GM12878 (cell line): Measurements from ENCODE around the gene RPS27L. TPM values are rescaled to one million over a fixed set of nuclear protein-coding genes. Genes with fewer than 3 reads are reported as not detected.

Source experiments
- ATAC-seq: fragments of 200-7000 bp; cut with Tn5 transposase; 3 replicates; pipeline ENCODE4 v1.9.1; 2020; ENCODE audit warnings: mild to moderate bottlenecking, moderate library complexity
- BruUV-seq: library from RNA; stranded (reverse); fragments of 400-500 nt; replicated peaks from 2 replicates; lab custom pipeline; 2021; lab: Mats Ljungman, UMichigan
- CTCF ChIA-PET: fragments of 300-600 bp; sonication (Branson Sonifier 250); formaldehyde crosslinking; extraction: SDS; loops from one replicate; lab custom pipeline; 2021; ENCODE audit warnings: inconsistent platforms; lab: Yijun Ruan, JAX
- POLR2A ChIA-PET: fragments of 350-600 bp; formaldehyde crosslinking; extraction: SDS; loops from one replicate; lab custom pipeline; 2021; ENCODE audit warnings: inconsistent platforms; lab: Charles Lee
- RAD21 ChIA-PET: fragments of 300-600 bp; sonication (Branson Sonifier 250); formaldehyde crosslinking; loops from one replicate; lab custom pipeline; 2023; ENCODE audit warnings: antibody characterized with exemption; ENCODE audit not compliant: unreplicated experiment; lab: Charles Lee
- SMC1A ChIA-PET: fragments of 300-600 bp; sonication (Branson Sonifier 250); formaldehyde crosslinking; loops from one replicate; lab custom pipeline; 2023; ENCODE audit not compliant: unreplicated experiment, uncharacterized antibody; lab: Charles Lee
- DNase-seq: peaks from one replicate; pipeline ENCODE4 v3.0.0-alpha.2; 2011; ENCODE audit warnings: low read depth, low spot score
- FAIRE-seq: peaks from 3 replicates; lab custom pipeline; 2011; peaks lifted over from hg19 to GRCh38; lab: Jason Lieb, UNC
- H2AFZ ChIP-seq: 2 replicates; pipeline ENCODE4 v1.6.0; 2011; ENCODE audit warnings: low read depth, low read length, control low read depth; ENCODE audit not compliant: control insufficient read depth
- H3K27ac ChIP-seq: 2 replicates; pipeline ENCODE4 v1.5.1; 2011; ENCODE audit warnings: control low read depth; ENCODE audit not compliant: control insufficient read depth, insufficient read depth
- H3K27me3 ChIP-seq, 2 experiments: replicated peaks in 1 of 2; 2 replicates each; pipeline versions ENCODE4 v1.6.0 to v1.6.1; 2011; ENCODE audit warnings: low read length in 1 of 2; ENCODE audit not compliant: control insufficient read depth in 2 of 2, insufficient read depth in 2 of 2
- H3K36me3 ChIP-seq, 2 experiments: 2 replicates each; pipeline ENCODE4 v1.5.1; 2011; ENCODE audit warnings: low read length in 1 of 2; ENCODE audit not compliant: control insufficient read depth in 2 of 2, insufficient read depth in 2 of 2
- H3K4me1 ChIP-seq: 2 replicates; pipeline ENCODE4 v1.6.1; 2011; ENCODE audit warnings: mild to moderate bottlenecking, low read length, moderate library complexity, mixed read lengths; ENCODE audit not compliant: control insufficient read depth, insufficient read depth
- H3K4me2 ChIP-seq: 2 replicates; pipeline ENCODE4 v1.6.0; 2011; ENCODE audit warnings: control low read depth; ENCODE audit not compliant: control insufficient read depth, insufficient read depth
- H3K4me3 ChIP-seq: fragments of 200-600 bp; sonication (generic); 2 replicates; pipeline ENCODE4 v1.5.1; 2016
- H3K79me2 ChIP-seq: 2 replicates; pipeline ENCODE4 v1.6.0; 2011; ENCODE audit warnings: low read length; ENCODE audit not compliant: control insufficient read depth, insufficient read depth
- H3K9ac ChIP-seq: 2 replicates; pipeline ENCODE4 v1.8.0; 2011; ENCODE audit warnings: low read length, control low read depth, mixed read lengths; ENCODE audit not compliant: control insufficient read depth, insufficient read depth
- H3K9me3 ChIP-seq: replicated peaks from 3 replicates; pipeline ENCODE4 v1.5.1; 2011; ENCODE audit warnings: mild to moderate bottlenecking, low read length; ENCODE audit not compliant: control insufficient read depth, insufficient read depth
- H4K20me1 ChIP-seq: 2 replicates; pipeline ENCODE4 v1.6.0; 2011; ENCODE audit not compliant: control insufficient read depth, insufficient read depth
- CREB1 ChIP-seq: IDR thresholded peaks from 2 replicates; pipeline ENCODE4 v1.6.1; 2012; ENCODE audit warnings: low read depth, mild to moderate bottlenecking, inconsistent platforms
- LARP7 ChIP-seq: fragments of 450-650 bp; IDR thresholded peaks from 2 replicates; pipeline ENCODE4 v1.6.1; 2017; ENCODE audit warnings: mild to moderate bottlenecking
- NFYB ChIP-seq: IDR thresholded peaks from 2 replicates; pipeline ENCODE4 v1.6.1; 2011; ENCODE audit warnings: low read depth, mild to moderate bottlenecking, low read length, improper control_type of control experiment, moderate library complexity; ENCODE audit not compliant: insufficient read depth
- NR2F1 ChIP-seq: fragments of 450-650 bp; conservative IDR thresholded peaks from 2 replicates; pipeline ENCODE4 v1.6.1; 2017; ENCODE audit warnings: mild to moderate bottlenecking
- NRF1 ChIP-seq: conservative IDR thresholded peaks from 2 replicates; pipeline ENCODE4 v1.6.1; 2011; ENCODE audit warnings: mild to moderate bottlenecking, low read depth, low read length, improper control_type of control experiment
- RAD21 ChIP-seq: IDR thresholded peaks from 2 replicates; pipeline ENCODE4 v1.6.1; 2011; ENCODE audit warnings: mild to moderate bottlenecking, low read depth, low read length, moderate library complexity; ENCODE audit not compliant: insufficient read depth
- SIN3A ChIP-seq: IDR thresholded peaks from 2 replicates; pipeline ENCODE4 v1.6.1; 2012; ENCODE audit warnings: low read depth, low read length, improper control_type of control experiment
- SMAD5 ChIP-seq: IDR thresholded peaks from 2 replicates; pipeline ENCODE4 v1.6.1; 2016; ENCODE audit warnings: antibody characterized with exemption, low read depth
- SREBF1 ChIP-seq: IDR thresholded peaks from 2 replicates; pipeline ENCODE4 v1.6.1; 2012; ENCODE audit warnings: mild to moderate bottlenecking, low read length
- WRNIP1 ChIP-seq: IDR thresholded peaks from 2 replicates; pipeline ENCODE4 v1.6.1; 2011; ENCODE audit warnings: low read depth, low read length, improper control_type of control experiment, borderline replicate concordance
- ZNF24 ChIP-seq: fragments of 450-650 bp; IDR thresholded peaks from 2 replicates; pipeline ENCODE4 v1.6.1; 2017; ENCODE audit warnings: antibody characterized with exemption, mild to moderate bottlenecking
- WGBS: methylation state at CpG from one replicate; pipeline ENCODE4 v1.1.6; 2016; ENCODE audit warnings: low lambda C conversion rate; ENCODE audit not compliant: insufficient replicate concordance, insufficient coverage; ENCODE audit errors: missing lambda C conversion rate; 5-methylcytosine and 5-hydroxymethylcytosine counted together
- in situ Hi-C: fragments of 300-500 bp; cut with MboI; formaldehyde crosslinking; loops from 9 replicates; pipeline ENCODE4 v1.14.3; 2018; ENCODE audit warnings: mixed read lengths
- intact Hi-C: fragments of 100-400 bp; cut with micrococcal nuclease; formaldehyde crosslinking; loops from one replicate; pipeline ENCODE4 v1.14.2; 2022; ENCODE audit not compliant: unreplicated experiment
- polyA plus RNA-seq, 11 experiments: library from polyadenylated mRNA; depleted of rRNA in 4 of 11; unstranded in 6 of 11; stranded (reverse) in 5 of 11; fragments of >200 nt; fragmentation: Nextera tagmentation in 4 of 11; fragmentation: Illumina TruSeq in 1 of 11; extraction: Ambion mirVana in 4 of 11; extraction: Trizol in 1 of 11; gene quantifications; 1 replicate in 1 of 11; 2 replicates in 10 of 11; pipeline versions ENCODE4 v1.2.1 to v1.2.3, GENCODE V29; 2011 to 2016; ENCODE audit warnings: inconsistent platforms in 2 of 11, missing spikeins in 2 of 11, low read depth in 1 of 11
- total RNA-seq, 4 experiments: library from RNA; depleted of rRNA in 3 of 4; stranded (reverse); fragments of >200 nt in 3 of 4; fragmentation: Illumina TruSeq in 1 of 4; extraction: Trizol in 1 of 4; gene quantifications; 2 replicates each; pipeline versions ENCODE4 v1.2.1 to v1.2.3, GENCODE V29; 2013 to 2021
- TF ChIP-seq, protein P1 (sequence below): fragments of 450-650 bp; IDR thresholded peaks from 2 replicates; pipeline ENCODE4 v1.6.1; 2018; ENCODE audit warnings: borderline replicate concordance, mild to moderate bottlenecking; ENCODE audit not compliant: partially characterized antibody
- TF ChIP-seq, protein P2 (sequence below): fragments of 450-650 bp; IDR thresholded peaks from 2 replicates; pipeline ENCODE4 v1.6.1; 2016; ENCODE audit warnings: mild to moderate bottlenecking, moderate library complexity, borderline replicate concordance
- TF ChIP-seq, protein P3 (sequence below): fragments of 450-650 bp; IDR thresholded peaks from 2 replicates; pipeline ENCODE4 v1.6.1; 2016; ENCODE audit warnings: mild to moderate bottlenecking

Gene RPS27L
- total and polyA plus RNA-seq, 10 of the 15 experiments (the other 5 are each of a cell fraction or from before 2014, with no cell fraction given) = 133 to 970 (median 220) TPM

DNA sequence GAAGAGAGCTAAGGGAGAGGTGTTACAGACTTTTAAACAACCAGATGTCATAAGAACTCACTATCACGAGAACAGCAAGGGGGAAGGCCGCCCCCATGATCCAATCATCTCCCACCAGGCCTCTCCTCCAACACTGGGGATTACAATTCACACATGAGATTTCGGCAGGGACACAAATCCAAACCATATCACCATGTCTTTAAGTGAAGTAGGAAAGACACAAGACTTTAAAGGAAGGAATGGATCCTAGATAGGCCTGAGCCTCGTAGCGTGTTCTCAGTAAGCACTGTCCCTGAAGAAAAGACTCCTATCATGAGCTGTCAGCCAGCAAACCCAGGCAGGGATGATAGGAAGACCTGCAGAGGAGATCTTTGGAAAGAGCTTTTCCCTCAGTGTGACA lies 15.1 kb upstream of the RPS27L start:
- H3K79me2 ChIP-seq = no peaks in the 10 kb centered on the region
- intact Hi-C loops = no loop called here
- no peaks in the 10 kb centered on the region; a peak in 1 of 4 replicates for H3K27me3 ChIP-seq
- no peak overlapping the region for H3K9ac ChIP-seq
- H3K4me1 ChIP-seq = peaks cover 5% of the 10 kb centered on the region
- no peak for ATAC-seq
- in situ Hi-C loops = no loop called here
- H3K4me3 ChIP-seq = no peak overlapping the region
- no peak overlapping the region for H3K27ac ChIP-seq
- WGBS = 50% methylated on average over 5 of the region's 5 CpGs
- RAD21 ChIA-PET = no interaction called here
- BruUV-seq = no TSS peak
- H4K20me1 ChIP-seq = no peaks in the 10 kb centered on the region
- DNase-seq = no peak
- H3K9me3 ChIP-seq = no peaks in the 10 kb centered on the region
- no peaks in the 10 kb centered on the region for H3K36me3 ChIP-seq
- H2AFZ ChIP-seq = no peak overlapping the region
- POLR2A ChIA-PET = interaction anchor here (0.5 to 1.1 kb wide), 2 partner anchors 16 to 171 kb away, joined by 3 to 5 read pairs; partner anchors contain the start of gene RPS27L
- TF ChIP-seq NFYB = no peak
- no peak for TF ChIP-seq SREBF1
- no peak for TF ChIP-seq SIN3A
- TF ChIP-seq NRF1 = no peak
- TF ChIP-seq, protein P1, sequence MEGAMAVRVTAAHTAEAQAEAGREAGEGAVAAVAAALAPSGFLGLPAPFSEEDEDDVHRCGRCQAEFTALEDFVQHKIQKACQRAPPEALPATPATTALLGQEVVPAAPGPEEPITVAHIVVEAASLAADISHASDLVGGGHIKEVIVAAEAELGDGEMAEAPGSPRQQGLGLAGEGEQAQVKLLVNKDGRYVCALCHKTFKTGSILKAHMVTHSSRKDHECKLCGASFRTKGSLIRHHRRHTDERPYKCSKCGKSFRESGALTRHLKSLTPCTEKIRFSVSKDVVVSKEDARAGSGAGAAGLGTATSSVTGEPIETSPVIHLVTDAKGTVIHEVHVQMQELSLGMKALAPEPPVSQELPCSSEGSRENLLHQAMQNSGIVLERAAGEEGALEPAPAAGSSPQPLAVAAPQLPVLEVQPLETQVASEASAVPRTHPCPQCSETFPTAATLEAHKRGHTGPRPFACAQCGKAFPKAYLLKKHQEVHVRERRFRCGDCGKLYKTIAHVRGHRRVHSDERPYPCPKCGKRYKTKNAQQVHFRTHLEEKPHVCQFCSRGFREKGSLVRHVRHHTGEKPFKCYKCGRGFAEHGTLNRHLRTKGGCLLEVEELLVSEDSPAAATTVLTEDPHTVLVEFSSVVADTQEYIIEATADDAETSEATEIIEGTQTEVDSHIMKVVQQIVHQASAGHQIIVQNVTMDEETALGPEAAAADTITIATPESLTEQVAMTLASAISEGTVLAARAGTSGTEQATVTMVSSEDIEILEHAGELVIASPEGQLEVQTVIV = no peak
- TF ChIP-seq CREB1 = no peak
- TF ChIP-seq LARP7 = no peak
- no peak for TF ChIP-seq NR2F1
- TF ChIP-seq, protein P2, sequence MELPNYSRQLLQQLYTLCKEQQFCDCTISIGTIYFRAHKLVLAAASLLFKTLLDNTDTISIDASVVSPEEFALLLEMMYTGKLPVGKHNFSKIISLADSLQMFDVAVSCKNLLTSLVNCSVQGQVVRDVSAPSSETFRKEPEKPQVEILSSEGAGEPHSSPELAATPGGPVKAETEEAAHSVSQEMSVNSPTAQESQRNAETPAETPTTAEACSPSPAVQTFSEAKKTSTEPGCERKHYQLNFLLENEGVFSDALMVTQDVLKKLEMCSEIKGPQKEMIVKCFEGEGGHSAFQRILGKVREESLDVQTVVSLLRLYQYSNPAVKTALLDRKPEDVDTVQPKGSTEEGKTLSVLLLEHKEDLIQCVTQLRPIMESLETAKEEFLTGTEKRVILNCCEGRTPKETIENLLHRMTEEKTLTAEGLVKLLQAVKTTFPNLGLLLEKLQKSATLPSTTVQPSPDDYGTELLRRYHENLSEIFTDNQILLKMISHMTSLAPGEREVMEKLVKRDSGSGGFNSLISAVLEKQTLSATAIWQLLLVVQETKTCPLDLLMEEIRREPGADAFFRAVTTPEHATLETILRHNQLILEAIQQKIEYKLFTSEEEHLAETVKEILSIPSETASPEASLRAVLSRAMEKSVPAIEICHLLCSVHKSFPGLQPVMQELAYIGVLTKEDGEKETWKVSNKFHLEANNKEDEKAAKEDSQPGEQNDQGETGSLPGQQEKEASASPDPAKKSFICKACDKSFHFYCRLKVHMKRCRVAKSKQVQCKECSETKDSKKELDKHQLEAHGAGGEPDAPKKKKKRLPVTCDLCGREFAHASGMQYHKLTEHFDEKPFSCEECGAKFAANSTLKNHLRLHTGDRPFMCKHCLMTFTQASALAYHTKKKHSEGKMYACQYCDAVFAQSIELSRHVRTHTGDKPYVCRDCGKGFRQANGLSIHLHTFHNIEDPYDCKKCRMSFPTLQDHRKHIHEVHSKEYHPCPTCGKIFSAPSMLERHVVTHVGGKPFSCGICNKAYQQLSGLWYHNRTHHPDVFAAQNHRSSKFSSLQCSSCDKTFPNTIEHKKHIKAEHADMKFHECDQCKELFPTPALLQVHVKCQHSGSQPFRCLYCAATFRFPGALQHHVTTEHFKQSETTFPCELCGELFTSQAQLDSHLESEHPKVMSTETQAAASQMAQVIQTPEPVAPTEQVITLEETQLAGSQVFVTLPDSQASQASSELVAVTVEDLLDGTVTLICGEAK = no peak
- TF ChIP-seq SMAD5 = no peak
- TF ChIP-seq RAD21 = no peak
- TF ChIP-seq WRNIP1 = no peak
- TF ChIP-seq, protein P3, sequence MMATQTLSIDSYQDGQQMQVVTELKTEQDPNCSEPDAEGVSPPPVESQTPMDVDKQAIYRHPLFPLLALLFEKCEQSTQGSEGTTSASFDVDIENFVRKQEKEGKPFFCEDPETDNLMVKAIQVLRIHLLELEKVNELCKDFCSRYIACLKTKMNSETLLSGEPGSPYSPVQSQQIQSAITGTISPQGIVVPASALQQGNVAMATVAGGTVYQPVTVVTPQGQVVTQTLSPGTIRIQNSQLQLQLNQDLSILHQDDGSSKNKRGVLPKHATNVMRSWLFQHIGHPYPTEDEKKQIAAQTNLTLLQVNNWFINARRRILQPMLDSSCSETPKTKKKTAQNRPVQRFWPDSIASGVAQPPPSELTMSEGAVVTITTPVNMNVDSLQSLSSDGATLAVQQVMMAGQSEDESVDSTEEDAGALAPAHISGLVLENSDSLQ = no peak
- no peak for TF ChIP-seq ZNF24
- SMC1A ChIA-PET = interaction anchor here (1.0 kb wide), 1 partner anchor 31 kb away, joined by 3 read pairs; no protein-coding TSS in a partner anchor
- no peak overlapping the region for H3K4me2 ChIP-seq
- CTCF ChIA-PET = interaction anchor here (0.6 to 1.2 kb wide), 2 partner anchors 115 to 127 kb away, joined by 3 to 4 read pairs; no protein-coding TSS in a partner anchor
- no peak for FAIRE-seq
